ENCODE data around the gene LPAR5.

Gene LPAR5

GRCh38 chr12:6635375-6635855 is 344 bp downstream of the LPAR5 start:
- no peak for DNase-seq

- no peak for DNase-seq
Observed at GRCh38 chr12:6632026-6632983, 3.5 kb downstream of the LPAR5 start.

- DNase-seq = no peak
Observed at GRCh38 chr12:6631549-6631961, 4.2 kb downstream of the LPAR5 start.

GRCh38 chr12:6630736-6631135 is 5.0 kb downstream of the LPAR5 start:
- no peak for DNase-seq

- no peak for DNase-seq
Observed at GRCh38 chr12:6627616-6628015, 8.1 kb downstream of the LPAR5 start.

- no peak for DNase-seq
Observed at GRCh38 chr12:6626654-6627283, 9.0 kb downstream of the LPAR5 start.

- no peak for DNase-seq
Observed at GRCh38 chr12:6620885-6621274, 14.9 kb downstream of the LPAR5 start.

GRCh38 chr12:6620137-6620884 is 15.4 kb downstream of the LPAR5 start:
- DNase-seq = no peak

GRCh38 chr12:6618483-6619225 is 17.1 kb downstream of the LPAR5 start:
- no peak for DNase-seq

- DNase-seq = no peak
Observed at GRCh38 chr12:6615802-6616201, 20.0 kb downstream of the LPAR5 start.

- no peak for DNase-seq
Observed at GRCh38 chr12:6614513-6615172, 21.1 kb downstream of the LPAR5 start.

GRCh38 chr12:6613776-6614512 is 21.8 kb downstream of the LPAR5 start:
- peak; percentile 72 for DNase-seq

- DNase-seq = no peak
Observed at GRCh38 chr12:6613015-6613775, 22.6 kb downstream of the LPAR5 start.

GRCh38 chr12:6612652-6613014 is 23.1 kb downstream of the LPAR5 start:
- no peak for DNase-seq

- no peak for DNase-seq
Observed at GRCh38 chr12:6612247-6612646, 23.5 kb downstream of the LPAR5 start.

GRCh38 chr12:6608592-6609281 is 27.0 kb downstream of the LPAR5 start:
- no peak for DNase-seq

GRCh38 chr12:6607751-6608591 is 27.8 kb downstream of the LPAR5 start:
- no peak for DNase-seq

- DNase-seq = no peak
Observed at GRCh38 chr12:6606331-6607131, 29.2 kb downstream of the LPAR5 start.
